ENCODE data around the gene HPCAL1.
"Not testable (repeated sequence)": the region's sequence is repeated elsewhere in the genome, so short reads cannot be mapped to it uniquely, and the experiment has no call there.

The HPCAL1 gene

DNA sequence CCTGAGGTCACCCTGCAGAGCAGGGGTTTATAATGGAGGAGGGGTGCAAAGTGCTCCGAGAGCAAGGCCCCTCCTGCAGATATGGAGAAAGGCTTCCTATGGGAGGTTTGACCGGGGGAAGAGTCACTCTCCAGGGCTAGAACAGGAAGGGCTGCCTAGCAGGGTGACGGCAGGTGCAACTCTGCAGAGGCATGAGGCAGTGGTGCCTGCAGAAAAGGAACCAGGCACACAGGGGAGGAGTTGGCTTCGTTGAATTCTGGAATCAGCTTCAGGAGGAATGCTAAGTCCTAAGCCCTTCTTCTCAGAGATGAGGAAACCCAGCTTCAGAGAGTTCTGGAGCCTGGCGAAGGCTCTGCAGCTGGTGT lies 17.5 kb upstream of the HPCAL1 start:
- no peak for DNase-seq (ENCODE audit: low read depth)

DNA sequence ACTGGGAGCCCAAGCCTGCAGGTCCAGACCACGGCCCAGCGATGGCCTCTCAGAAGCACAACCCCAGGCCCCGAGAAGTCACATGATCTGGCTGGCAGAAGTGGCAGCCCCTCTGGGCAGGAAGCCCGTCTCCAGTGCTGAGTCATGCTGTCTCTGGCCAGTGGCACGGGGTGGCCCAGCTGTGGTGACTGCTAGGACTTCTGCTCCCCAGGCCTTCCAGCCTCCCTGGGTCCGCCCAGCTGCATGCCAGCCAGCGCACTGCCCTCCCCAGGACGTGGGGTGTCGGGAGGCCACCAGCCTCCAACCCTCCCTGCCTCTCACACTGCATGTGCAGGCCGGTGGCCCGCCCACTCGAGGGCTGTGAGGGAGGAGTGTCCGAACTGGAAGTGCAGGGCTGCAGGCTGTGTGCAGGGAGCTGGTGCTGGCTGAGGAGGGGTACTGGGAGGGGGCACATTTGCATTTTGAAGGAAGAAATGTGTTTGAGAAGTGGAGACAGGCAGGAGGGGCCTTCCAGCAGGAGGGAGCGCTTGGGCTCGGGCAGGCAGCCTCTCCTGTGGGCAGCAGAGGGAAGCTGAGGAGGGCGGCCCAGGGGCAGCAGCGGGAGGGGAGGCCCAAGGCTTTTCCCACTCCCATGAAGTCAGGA lies 17.0 kb upstream of the HPCAL1 start:
- peak; percentile 90 for DNase-seq (ENCODE audit: low read depth)

DNA sequence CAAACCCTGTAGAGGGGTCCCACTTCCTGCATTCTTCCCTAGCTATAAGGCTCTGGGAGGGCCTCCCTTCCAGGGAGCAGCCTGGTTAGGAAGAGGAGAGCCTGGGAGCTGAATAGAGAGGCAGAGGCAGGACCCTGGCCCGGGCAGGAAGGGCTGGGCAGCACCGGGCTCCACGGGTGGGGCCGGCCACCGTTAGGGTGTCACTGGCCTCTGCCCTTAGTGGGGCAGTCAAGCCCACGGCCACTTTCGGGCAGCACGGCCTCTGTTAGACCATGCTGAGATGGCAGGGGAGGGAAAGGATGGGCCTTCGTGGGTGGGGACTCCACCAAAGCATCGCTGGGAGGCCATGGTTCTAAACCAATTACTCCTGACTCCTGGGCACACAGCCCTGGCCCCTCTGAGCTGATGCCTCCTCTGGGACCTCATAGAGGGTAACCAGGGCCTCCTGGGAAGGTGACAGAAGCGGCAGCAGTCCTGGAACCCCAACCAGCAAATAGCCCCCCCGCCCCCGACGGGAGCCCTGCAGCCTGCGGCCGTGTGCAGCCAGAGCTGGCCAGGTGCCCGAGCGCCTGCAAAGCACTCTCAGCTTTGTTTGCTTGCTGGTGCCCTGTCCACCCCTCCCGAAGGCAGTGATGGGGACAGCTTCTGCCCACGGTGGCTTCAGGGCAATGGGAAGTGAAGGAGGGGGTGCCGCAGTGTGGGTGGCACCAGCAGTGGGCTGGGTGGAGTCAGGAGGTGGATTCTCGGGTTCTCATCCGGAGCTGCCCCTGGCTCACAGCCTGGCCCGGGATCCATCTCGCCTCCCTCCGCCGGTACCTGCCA lies 16.3 kb upstream of the HPCAL1 start:
- DNase-seq (ENCODE audit: low read depth): no peak

DNA sequence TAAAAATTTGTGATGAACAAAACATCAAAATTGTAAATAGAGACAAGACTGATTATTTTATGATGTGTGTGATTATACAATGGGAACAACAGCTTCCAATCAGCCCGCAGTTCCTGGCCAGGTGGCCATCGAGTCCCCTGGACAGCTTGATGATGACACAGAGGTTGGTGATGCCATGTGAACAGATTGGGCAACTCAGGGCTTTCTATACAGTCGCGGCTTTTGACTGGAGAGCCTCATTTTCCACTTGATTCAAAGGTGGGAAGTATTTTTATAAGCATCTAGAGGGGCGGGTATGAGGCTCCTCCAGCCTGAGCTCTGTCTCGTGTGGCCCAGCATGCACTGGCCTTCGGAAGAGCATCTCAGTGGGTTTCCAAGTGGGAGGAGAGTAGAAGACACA lies 14.9 kb upstream of the HPCAL1 start:
- no peak for DNase-seq (ENCODE audit: low read depth)

DNA sequence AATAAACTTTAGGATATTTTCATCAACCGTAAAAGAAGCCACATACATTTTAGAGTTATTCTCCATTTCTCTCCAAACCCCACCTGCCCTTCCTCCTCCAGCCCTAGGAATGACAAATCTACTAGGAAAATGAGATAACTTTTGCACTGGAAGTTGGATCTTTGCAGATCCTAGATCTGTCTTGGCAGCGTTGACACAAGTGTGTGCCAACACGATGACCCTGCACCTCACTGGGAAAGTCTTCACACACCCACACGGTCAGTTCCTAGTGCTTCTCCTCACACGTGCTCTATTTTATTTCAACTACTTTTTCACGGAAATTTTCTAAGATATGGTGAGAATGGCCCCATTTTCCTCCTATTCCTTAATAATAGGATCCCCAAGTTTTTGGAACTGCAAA lies 14.1 kb upstream of the HPCAL1 start:
- DNase-seq (ENCODE audit: low read depth): no peak

DNA sequence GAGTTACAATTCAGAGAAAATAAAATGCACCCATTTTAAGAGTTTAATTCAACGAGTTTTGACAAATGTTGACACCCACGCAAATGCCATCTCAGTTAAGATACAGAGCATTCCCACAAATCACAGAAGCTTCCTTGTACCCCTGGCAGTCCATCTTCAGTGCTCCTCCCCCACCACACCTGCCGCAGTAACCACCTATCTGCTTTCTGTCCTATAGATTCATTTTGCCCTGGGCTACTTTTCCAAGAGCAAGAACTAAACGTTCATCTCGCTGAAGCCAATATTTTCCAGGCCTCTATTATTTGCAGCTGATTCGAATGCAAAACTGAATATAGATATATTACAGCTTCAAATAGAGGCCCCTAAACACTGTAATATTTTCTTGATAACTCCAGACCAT lies 13.4 kb upstream of the HPCAL1 start:
- DNase-seq (ENCODE audit: low read depth): no peak

DNA sequence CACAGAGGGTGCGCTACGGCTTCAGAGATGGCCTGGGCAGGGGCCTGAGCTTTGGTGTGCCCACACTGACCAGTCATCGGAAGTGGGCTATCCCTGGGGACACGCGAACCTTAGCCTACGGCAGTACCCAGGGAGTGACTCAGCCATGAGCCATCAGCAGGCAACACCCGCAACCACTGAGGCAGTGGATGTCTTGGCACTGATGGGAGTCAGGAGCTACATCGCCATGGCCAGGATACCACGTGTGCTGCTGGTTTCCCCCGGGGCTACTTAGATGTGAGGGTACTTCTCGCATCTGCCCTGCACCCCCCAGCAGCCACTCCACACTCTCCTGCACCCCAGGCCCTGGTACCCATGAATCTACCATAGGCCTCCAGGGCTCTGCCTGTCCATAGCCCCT lies 12.8 kb upstream of the HPCAL1 start:
- peak; percentile 81 for DNase-seq (ENCODE audit: low read depth)

DNA sequence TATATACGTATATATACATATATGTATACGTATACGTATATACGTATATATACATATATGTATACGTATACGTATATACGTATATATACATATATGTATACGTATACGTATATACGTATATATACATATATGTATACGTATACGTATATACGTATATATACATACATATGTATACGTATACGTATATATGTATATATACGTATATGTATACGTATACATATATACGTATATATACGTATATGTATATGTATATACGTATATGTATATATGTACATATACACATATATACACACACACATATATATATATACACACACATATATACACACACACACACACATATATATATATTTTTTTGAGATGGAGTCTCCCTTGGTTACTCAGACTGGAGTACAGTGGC lies 11.3 kb upstream of the HPCAL1 start:
- not testable (repeated sequence) for DNase-seq (ENCODE audit: low read depth)

DNA sequence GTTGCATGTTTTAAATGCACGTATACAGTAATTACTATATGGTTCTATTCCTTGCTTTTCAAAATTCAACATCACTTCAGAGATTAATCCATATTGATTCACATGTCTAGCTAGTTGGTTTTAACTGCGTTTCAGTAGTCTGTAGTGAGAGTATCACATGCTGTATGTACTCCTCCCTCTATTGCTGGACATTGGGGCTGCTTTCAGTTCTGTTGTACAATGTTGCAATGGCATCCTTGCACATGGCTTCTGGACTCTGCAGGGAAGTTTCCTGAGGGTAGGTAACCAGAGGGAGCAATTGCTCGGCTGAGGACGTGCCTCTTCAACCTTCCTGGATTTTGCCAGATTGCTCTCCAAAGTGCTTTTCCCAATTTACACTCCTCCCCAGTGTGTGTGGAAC lies 10.7 kb upstream of the HPCAL1 start:
- DNase-seq (ENCODE audit: low read depth): no peak

DNA sequence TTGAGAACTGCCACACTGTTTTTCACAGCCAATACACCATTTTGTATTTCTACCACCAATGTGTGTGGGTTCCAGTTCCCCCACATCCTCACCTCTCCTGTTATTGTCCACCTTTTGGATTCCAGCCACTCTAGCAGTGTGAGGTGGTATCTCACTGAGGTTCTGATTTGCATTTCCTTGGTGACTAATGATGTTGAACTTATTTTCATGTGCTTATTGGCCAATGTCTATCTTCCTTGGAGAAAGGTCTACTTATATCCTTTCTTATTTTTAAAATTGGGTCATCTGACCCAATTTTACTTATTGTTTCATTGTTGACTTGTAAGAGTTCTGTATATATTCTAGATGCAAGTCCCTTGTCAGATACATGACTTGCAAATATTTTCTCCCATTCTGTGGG lies 9.1 kb upstream of the HPCAL1 start:
- no peak for DNase-seq (ENCODE audit: low read depth)

DNA sequence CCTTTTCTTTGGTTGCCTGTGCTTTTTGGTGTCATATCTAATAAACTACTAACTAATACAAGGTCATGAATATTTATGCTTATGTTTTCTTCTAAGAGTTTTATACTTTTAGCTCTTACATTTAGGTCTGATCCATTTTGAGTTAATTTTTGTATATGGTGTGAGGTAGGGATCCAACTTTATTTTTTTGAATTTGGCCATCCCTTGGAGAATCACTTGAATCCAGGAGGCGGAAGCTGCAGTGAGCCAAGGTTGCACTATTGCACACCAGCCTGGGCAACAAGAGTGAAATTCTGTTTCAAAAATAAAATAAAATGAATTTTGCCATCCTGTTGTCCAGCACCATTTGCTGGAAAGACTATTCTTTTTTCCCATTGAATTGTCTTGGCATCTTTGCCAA lies 8.6 kb upstream of the HPCAL1 start:
- DNase-seq (ENCODE audit: low read depth): no peak

DNA sequence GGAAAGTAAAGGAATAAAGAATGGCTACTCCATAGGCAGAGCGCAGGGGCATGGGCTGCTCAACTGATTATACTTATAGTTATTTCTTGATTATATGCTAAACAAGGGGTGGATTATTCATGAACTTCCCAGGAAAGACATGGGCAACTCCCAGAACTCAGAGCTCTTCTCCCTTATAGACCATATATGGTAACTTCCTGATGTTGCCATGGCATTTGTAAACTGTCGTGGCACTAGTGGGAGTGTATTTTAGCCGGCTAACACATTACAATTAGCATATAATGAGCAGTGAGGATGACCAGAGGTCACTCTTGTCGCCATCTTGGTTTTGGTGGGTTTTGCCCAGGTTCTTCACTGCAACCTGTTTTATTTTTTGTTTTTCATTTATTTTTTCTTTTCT lies 7.1 kb upstream of the HPCAL1 start:
- not testable (repeated sequence) for DNase-seq (ENCODE audit: low read depth)

DNA sequence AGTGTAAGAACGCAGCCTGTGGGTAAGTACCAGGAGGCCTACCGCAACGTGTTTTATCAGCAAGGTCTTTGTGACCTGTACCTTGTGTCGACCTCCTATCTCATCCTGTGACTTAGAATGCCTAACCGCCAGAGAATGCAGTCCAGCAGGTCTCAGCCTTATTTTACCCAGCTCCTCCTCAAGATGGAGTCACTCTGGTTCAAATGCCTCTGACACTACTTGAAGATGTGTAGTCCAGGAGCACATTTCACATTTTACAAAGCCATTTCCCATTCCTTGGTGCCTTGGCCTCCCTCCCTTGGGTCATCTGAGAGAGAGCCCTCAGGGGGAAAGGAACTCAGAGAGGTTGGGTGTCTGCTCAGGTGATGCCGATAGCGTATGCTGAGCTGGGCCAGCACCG lies 6.6 kb upstream of the HPCAL1 start:
- no peak for DNase-seq (ENCODE audit: low read depth)

DNA sequence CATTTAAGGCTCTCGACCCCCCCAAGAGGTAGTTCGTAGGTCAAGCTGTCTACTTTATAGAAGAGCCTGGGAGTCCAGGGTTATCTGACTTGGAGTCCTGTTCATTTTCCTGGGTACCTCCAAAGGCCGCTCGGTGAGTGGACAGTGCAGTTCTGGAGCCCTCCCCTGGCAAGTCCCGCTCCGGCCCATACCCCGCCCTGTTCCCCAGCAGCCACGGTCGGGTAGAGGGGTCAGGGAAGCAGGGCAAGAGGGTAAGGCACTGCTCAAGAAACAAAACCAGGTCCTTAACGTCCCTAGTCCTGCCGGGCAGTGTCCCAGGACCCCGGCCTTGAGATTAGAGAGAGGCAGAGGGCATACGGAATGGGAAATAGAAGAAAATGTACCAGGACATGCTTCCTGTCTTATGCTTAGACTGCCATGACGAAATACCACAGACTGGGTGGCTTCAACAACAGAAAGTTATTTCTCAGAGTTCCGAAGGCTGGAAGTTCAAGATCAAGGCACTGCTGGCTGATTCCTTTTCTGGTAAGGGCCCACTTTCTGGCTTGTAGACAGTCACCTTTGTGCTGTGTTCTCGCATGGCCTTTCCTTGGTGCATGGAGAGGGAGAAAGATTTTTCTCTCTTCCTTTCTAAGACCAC lies 5.4 kb upstream of the HPCAL1 start:
- DNase-seq (ENCODE audit: low read depth): no peak

DNA sequence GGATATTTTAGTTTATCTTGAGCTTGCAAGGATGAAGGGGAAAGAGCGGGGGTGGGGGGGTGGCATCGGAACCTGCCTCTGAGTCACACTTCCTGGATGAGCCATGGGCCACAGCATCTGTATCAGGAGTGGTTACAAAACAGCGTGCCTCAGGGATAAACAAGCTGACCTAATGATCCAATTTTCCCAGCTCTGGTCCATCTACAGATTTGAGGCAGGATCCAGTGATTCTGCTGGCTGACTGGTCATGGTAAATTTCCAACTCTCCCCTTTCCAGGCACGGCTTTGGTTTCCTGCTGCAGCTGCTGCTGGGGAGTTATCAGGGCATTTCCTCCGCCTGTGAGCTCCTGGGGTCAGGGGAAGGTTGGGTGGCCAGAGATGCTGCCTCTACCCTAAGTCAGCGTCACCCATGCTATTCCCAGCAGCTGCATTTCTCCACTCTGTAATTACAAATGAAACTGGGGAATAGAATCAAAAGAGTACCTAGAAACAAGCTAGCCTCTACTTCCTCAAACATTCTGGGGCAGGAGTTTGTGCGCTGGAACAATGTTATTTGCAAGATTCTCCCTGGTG lies 4.7 kb upstream of the HPCAL1 start:
- DNase-seq (ENCODE audit: low read depth): peak; percentile 80

DNA sequence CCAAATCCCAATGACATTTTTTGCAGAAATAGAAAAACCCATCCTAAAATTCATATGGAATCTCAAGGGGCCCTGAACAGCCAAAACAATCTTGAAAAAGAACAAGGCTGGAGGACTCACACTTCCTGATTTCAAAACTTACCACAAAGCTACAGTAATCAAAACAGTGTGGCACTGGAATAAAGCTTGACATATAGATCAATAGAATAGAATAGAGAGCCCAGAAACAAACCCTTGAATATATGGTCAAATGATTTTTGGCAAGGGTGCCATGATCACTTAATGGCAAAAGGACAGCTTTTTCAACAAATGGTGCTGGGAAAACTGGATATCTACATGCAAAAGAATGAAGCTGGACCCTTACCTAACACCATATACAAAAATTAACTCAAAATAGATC lies 3.9 kb upstream of the HPCAL1 start:
- not testable (repeated sequence) for DNase-seq (ENCODE audit: low read depth)

DNA sequence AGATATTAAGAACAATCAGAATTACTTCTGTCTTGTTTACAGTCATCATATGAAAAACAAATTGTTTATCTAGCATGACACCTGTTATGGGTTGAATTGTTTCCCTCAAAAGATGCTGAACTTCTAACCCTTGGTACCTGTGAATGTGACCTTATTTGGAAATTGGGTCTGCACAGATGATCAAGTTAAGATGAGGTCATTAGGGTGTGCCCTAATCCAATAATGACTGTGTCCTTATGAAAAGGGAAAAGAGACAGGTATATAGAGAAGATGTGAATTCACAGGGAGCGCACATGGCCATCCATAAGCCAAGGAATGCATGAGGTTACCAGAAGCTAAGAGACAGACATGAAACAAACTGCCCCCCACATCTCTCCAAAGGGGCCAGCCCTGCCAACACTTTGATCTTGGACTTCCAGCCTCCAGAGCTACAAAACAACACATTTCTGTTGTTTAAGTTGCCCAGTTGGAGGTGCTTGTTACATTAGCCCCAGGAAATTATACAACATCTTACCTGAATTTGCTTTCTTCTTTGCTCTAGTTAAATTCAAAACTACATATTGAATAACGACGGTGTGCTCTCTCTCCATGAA lies 2.3 kb upstream of the HPCAL1 start:
- no peak for DNase-seq (ENCODE audit: low read depth)

DNA sequence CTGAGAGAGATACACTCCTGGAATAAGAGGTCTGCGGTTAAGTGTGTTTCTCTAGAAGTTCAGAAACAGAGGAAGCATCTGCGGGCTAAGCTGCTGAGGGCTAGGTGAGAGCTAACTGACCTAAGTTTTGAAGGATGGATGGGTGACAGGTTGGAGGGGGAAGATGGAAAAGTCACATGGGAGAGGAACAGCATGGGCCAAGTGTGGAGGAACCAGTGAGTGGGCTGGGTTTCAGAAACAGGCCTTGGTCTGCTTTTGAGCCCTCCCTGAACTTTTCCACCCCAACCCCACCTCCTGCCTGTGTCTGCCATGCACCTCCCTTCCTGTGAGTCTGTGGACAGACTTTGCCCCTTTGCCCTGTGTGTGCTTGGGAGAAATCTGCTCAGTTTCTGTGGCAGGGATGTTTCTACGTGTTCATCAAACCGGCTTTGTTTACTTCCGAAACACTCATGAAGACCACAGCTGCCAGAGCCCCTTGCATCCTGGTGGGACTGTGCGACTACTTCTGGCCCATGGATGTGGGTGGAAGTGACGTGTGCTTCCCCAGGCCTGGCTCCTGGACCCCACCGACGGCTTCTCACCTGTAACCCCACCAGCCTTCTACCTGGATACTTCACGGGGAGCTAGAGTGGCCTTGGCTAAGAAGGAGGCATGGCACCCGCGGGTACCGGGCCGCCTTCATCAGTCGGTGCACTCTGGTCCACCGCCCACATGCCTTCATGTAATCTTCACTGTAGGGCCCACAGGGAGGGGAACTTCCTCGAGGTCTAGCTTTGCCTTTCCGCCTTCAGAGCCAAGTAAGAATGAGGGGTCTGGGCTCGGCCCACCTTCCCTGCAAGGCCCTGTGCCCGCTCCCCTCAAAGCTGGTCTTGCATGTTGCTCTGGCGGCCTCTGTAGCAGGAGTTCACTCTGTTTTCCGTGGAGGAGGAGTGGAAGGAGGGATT lies 1.4 kb upstream of the HPCAL1 start:
- DNase-seq (ENCODE audit: low read depth): no peak

DNA sequence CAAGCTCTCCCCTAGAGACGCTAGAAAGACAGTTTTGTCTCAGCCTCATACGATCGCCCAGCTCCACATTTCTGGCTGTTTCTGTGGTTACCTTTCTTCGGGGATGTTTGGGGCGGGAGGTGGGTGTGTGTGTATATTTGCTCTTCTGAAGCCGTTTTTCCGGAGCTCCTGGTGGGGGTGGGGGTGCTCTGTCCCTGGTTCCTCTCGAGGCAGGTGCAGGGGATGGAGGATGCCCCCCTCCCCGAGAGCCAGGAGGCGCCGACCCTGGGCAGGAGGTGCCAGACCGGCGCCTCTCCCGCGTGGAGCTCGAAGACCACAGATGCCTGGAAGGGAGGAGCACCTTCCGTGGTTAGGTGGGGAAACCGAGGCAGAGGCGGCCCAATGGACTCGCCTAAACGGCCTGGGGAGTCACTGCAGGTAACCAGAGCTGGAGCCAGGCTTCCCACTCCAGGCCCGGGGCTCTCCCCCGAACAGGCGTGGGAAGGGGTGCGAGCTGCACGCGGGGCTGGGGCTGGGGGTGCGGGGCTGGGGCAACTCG lies 694 bp upstream of the HPCAL1 start:
- no peak for DNase-seq (ENCODE audit: low read depth)

DNA sequence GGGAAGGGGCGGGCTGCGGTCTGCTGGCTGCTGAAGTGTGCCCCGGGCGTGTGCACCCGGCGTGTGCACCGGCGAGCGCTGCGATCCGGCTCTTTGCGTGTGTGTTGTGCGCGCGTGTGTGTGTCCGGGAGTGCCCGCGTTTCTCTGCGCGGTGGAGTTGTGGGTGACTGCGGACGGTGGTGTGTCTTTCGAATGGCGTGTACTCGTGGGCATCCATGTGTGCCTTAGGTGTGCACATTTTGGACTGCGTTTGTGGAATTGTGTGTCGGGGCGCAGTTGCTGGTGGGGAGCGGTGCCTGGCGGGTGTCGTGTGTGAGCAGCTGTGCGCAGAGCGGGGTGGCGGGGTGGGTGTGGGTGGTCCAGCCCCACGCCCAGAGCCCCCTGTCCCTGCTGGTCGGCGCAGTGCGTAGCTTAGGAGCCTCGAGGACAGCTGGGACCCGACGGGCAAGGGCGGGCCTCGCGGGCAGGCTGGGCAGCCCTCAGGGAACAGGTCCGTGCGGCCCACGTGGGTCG lies 533 bp downstream of the HPCAL1 start:
- peak; percentile 15 for DNase-seq (ENCODE audit: low read depth)

Data from fibroblast of gingiva (primary cell).